ENCODE data around the gene SLC8A2.
"Not testable (repeated sequence)": the region's sequence is repeated elsewhere in the genome, so short reads cannot be mapped to it uniquely, and the experiment has no call there.

SLC8A2 gene

GRCh38 chr19:47428177-47428894, 43.4 kb downstream of the SLC8A2 start:
- DNase-seq, result peak; percentile 90

GRCh38 chr19:47427241-47428176, 44.2 kb downstream of the SLC8A2 start:
- DNase-seq, result peak; percentile 89

GRCh38 chr19:47423203-47423882, 48.4 kb downstream of the SLC8A2 start:
- no peak for DNase-seq

- DNase-seq, result no peak
Observed at GRCh38 chr19:47422417-47423163, 49.1 kb downstream of the SLC8A2 start.

GRCh38 chr19:47421844-47422395, 49.8 kb downstream of the SLC8A2 start:
- no peak for DNase-seq

- no peak for DNase-seq
Observed at GRCh38 chr19:47421244-47421786, 50.4 kb downstream of the SLC8A2 start.

GRCh38 chr19:47419789-47420188, 51.9 kb downstream of the SLC8A2 start:
- no peak for DNase-seq

- no peak for DNase-seq
Observed at GRCh38 chr19:47419030-47419783, 52.5 kb downstream of the SLC8A2 start, which contains the start of gene MEIS3. Gene MEIS3, minus strand, starts transcription at chr19:47419527. Its CDS starts 446 bp downstream, at chr19:47419081.

- DNase-seq, result no peak
Observed at GRCh38 chr19:47418692-47419029, 53.0 kb downstream of the SLC8A2 start.

- DNase-seq, result no peak
Observed at GRCh38 chr19:47417746-47418691, 53.7 kb downstream of the SLC8A2 start.

GRCh38 chr19:47417107-47417745, 54.5 kb downstream of the SLC8A2 start:
- DNase-seq, result no peak

- no peak for DNase-seq
Observed at GRCh38 chr19:47416643-47416985, 55.1 kb downstream of the SLC8A2 start.

GRCh38 chr19:47415953-47416642, 55.6 kb downstream of the SLC8A2 start:
- DNase-seq, result no peak

- no peak for DNase-seq
Observed at GRCh38 chr19:47414469-47414868, 57.2 kb downstream of the SLC8A2 start.

GRCh38 chr19:47413941-47414340, 57.8 kb downstream of the SLC8A2 start:
- no peak for DNase-seq

- DNase-seq, result not testable (repeated sequence)
Observed at GRCh38 chr19:47411696-47412095, 60.0 kb downstream of the SLC8A2 start.

GRCh38 chr19:47411101-47411500, 60.6 kb downstream of the SLC8A2 start:
- DNase-seq, result no peak

- DNase-seq, result no peak
Observed at GRCh38 chr19:47408156-47408938, 63.3 kb downstream of the SLC8A2 start.

Measured in activated CD8-positive, alpha-beta memory T cell treated with anti-CD3 and anti-CD28 coated beads, Interleukin-2, amount 50 U/mL, for 48 hours (primary cell).